C1 segment of cervical spinal cord (tissue), 14 donors: ENCODE results near the gene ATRIP.
"Not testable (repeated sequence)": the region's sequence is repeated elsewhere in the genome, so short reads cannot be mapped to it uniquely, and the experiment has no call there.

Experiments used
- DNase-seq, 14 donors: peaks; one replicate each; lab custom pipeline; 2025; lab: John Stamatoyannopoulos, UW

ATRIP gene

GRCh38 chr3:48446425-48447193 is at the start of gene ATRIP:
TSS of gene ATRIP (plus strand) at chr3:48446737. CDS start at chr3:48446846, 109 bp downstream.
- DNase-seq, result peak in 13 of 14 donors; percentile 65 to 91 (median 82)

- no peak for DNase-seq
Measured at GRCh38 chr3:48397767-48398681, 48.5 kb upstream of the ATRIP start.

GRCh38 chr3:48398701-48399386 is 47.7 kb upstream of the ATRIP start:
- no peak for DNase-seq

GRCh38 chr3:48399387-48400172 is 47.0 kb upstream of the ATRIP start:
- DNase-seq, result no peak

- peak in 5 of 14 donors; percentile 19 to 59 (median 30) for DNase-seq
Measured at GRCh38 chr3:48400824-48401433, 45.6 kb upstream of the ATRIP start.

- DNase-seq, result not testable (repeated sequence)
Measured at GRCh38 chr3:48401434-48401901, 45.1 kb upstream of the ATRIP start.

- peak in 2 of 14 donors; percentile 13 to 43 for DNase-seq
Measured at GRCh38 chr3:48402281-48402732, 44.2 kb upstream of the ATRIP start.

GRCh38 chr3:48402907-48403306 is 43.6 kb upstream of the ATRIP start:
- DNase-seq, result no peak

- no peak for DNase-seq
Measured at GRCh38 chr3:48403533-48404439, 42.8 kb upstream of the ATRIP start.

GRCh38 chr3:48404440-48405342 is 41.8 kb upstream of the ATRIP start:
- peak in 1 of 14 donors; percentile 38 for DNase-seq

GRCh38 chr3:48405343-48405881 is 41.1 kb upstream of the ATRIP start:
- no peak for DNase-seq

- no peak for DNase-seq
Measured at GRCh38 chr3:48405971-48406370, 40.6 kb upstream of the ATRIP start.

- no peak for DNase-seq
Measured at GRCh38 chr3:48406443-48407431, 39.8 kb upstream of the ATRIP start.

- no peak for DNase-seq
Measured at GRCh38 chr3:48407542-48408099, 38.9 kb upstream of the ATRIP start.

GRCh38 chr3:48408823-48409281 is 37.7 kb upstream of the ATRIP start:
- no peak for DNase-seq
